ENCODE measurements around the gene CRIP2. TPM values are rescaled to one million over a fixed set of nuclear protein-coding genes. Genes with fewer than 3 reads are reported as not detected.

Gene CRIP2
- total and polyA plus RNA-seq, 4 donors: 4.3 to 40.0 (median 20.7) TPM

GRCh38 chr14:105446971-105447370 lies 27.6 kb upstream of the CRIP2 start:
- Histone ChIP-seq H3K9me3 (ENCODE audit: control insufficient read depth in 4 of 4, low read length in 3 of 4) (no peaks in the 10 kb centered on the region), H3K27me3 (ENCODE audit: control insufficient read depth in 4 of 4, insufficient read depth in 4 of 4, low read length in 3 of 4) (no peaks in the 10 kb centered on the region), H3K4me1 (ENCODE audit: control insufficient read depth in 4 of 4, insufficient read depth in 4 of 4, low read length in 3 of 4) (no peaks in the 10 kb centered on the region), H3K27ac (ENCODE audit: low read depth in 1 of 2, low read length in 2 of 2) (no peak overlapping the region), H3K9ac (ENCODE audit: low read depth in 1 of 2, low read length in 2 of 2) (no peak overlapping the region), H3K36me3 (ENCODE audit: control insufficient read depth in 4 of 4, insufficient read depth in 3 of 4, low read depth in 1 of 4, low read length in 3 of 4) (peaks cover 0 to 9% (median 3%) of the 10 kb centered on the region in 4 donors), H3K4me3 (ENCODE audit: low read depth in 1 of 3, low read length in 3 of 3) (no peak overlapping the region)
- DNase-seq (ENCODE audit: low spot score): no peak
- no peak for TF ChIP-seq MAX (IDR thresholded peaks at IDR 0.05)
- no peak for TF ChIP-seq EGR1 (IDR thresholded peaks at IDR 0.05; ENCODE audit: low read depth in 2 of 2)
- TF ChIP-seq ZBTB33 (IDR thresholded peaks at IDR 0.05): no peak
- TF ChIP-seq JUND (IDR thresholded peaks at IDR 0.05): no peak
- TF ChIP-seq GABPA (IDR thresholded peaks at IDR 0.05 in 1 of 2, conservative IDR thresholded peaks at IDR 0.05 in 1 of 2): no peak
- 84% methylated on average over 14 of the region's 14 CpGs for WGBS

GRCh38 chr14:105447651-105448640 lies 26.7 kb upstream of the CRIP2 start:
- TF ChIP-seq HNF4G (IDR thresholded peaks at IDR 0.05): no peak
- TF ChIP-seq JUND (IDR thresholded peaks at IDR 0.05): no peak
- no peak for TF ChIP-seq YY1 (IDR thresholded peaks at IDR 0.05)
- TF ChIP-seq GABPA (IDR thresholded peaks at IDR 0.05 in 1 of 2, conservative IDR thresholded peaks at IDR 0.05 in 1 of 2): no peak
- TF ChIP-seq TAF1 (conservative IDR thresholded peaks at IDR 0.05): no peak
- no peak for TF ChIP-seq CTCF (IDR thresholded peaks at IDR 0.05; ENCODE audit: low read depth, low read length, missing input control)
- no peak for TF ChIP-seq RAD21 (IDR thresholded peaks at IDR 0.05)
- no peak for TF ChIP-seq SP1 (IDR thresholded peaks at IDR 0.05)
- H3K36me3 ChIP-seq (ENCODE audit: control insufficient read depth in 4 of 4, insufficient read depth in 3 of 4, low read depth in 1 of 4, low read length in 3 of 4): peaks cover 0 to 11% (median 2%) of the 10 kb centered on the region in 4 donors
- WGBS: 93% methylated on average over 31 of the region's 31 CpGs
- DNase-seq (ENCODE audit: low spot score): no peak
- H3K4me3 ChIP-seq (ENCODE audit: low read depth in 1 of 3, low read length in 3 of 3): no peak overlapping the region
- H3K4me1 ChIP-seq (ENCODE audit: control insufficient read depth in 4 of 4, insufficient read depth in 4 of 4, low read length in 3 of 4): no peaks in the 10 kb centered on the region
- H3K9ac ChIP-seq (ENCODE audit: low read depth in 1 of 2, low read length in 2 of 2): no peak overlapping the region
- H3K9me3 ChIP-seq (ENCODE audit: control insufficient read depth in 4 of 4, low read length in 3 of 4): no peaks in the 10 kb centered on the region
- H3K27ac ChIP-seq (ENCODE audit: low read depth in 1 of 2, low read length in 2 of 2): no peak overlapping the region
- no peaks in the 10 kb centered on the region for H3K27me3 ChIP-seq (ENCODE audit: control insufficient read depth in 4 of 4, insufficient read depth in 4 of 4, low read length in 3 of 4)

- Histone ChIP-seq H3K4me1 (ENCODE audit: control insufficient read depth in 4 of 4, insufficient read depth in 4 of 4, low read length in 3 of 4) (no peaks in the 10 kb centered on the region), H3K9ac (ENCODE audit: low read depth in 1 of 2, low read length in 2 of 2) (no peak overlapping the region), H3K9me3 (ENCODE audit: control insufficient read depth in 4 of 4, low read length in 3 of 4) (no peaks in the 10 kb centered on the region), H3K27me3 (ENCODE audit: control insufficient read depth in 4 of 4, insufficient read depth in 4 of 4, low read length in 3 of 4) (no peaks in the 10 kb centered on the region), H3K27ac (ENCODE audit: low read depth in 1 of 2, low read length in 2 of 2) (no peak overlapping the region), H3K36me3 (ENCODE audit: control insufficient read depth in 4 of 4, insufficient read depth in 3 of 4, low read depth in 1 of 4, low read length in 3 of 4) (peaks cover 0 to 16% (median 2%) of the 10 kb centered on the region in 4 donors), H3K4me3 (ENCODE audit: low read depth in 1 of 3, low read length in 3 of 3) (no peak overlapping the region)
- TF ChIP-seq RAD21 (IDR thresholded peaks at IDR 0.05) (peak; percentile 69 to 87), REST (IDR thresholded peaks at IDR 0.05) (no peak), CTCF (IDR thresholded peaks at IDR 0.05; ENCODE audit: low read depth, low read length, missing input control) (peak; percentile 76)
- WGBS: 54% methylated on average over 16 of the region's 16 CpGs
- peak; percentile 69 for DNase-seq (ENCODE audit: low spot score)
Observed at GRCh38 chr14:105448706-105449111, 25.9 kb upstream of the CRIP2 start.

Measured in liver (tissue), 9 donors.